Esophagus muscularis mucosa (tissue), 4 donors: ENCODE data around the gene SPAG16. TPM values are rescaled to one million over a fixed set of nuclear protein-coding genes. Genes with fewer than 3 reads are reported as not detected.
"Not testable (repeated sequence)": the region's sequence is repeated elsewhere in the genome, so short reads cannot be mapped to it uniquely, and the experiment has no call there.

ENCODE experiments used
- DNase-seq: peaks from one replicate; pipeline ENCODE4 v3.0.0-alpha.2; 2017; ENCODE audit errors: extremely low spot score
- H3K27ac ChIP-seq, 4 donors: fragments of 200-600 bp; sonication (generic); replicated peaks in 1 of 4; 1 replicate in 3 of 4; 2 replicates in 1 of 4; pipeline ENCODE4 v1.5.1; 2016 to 2019; ENCODE audit warnings: mild to moderate bottlenecking in 1 of 4
- H3K27me3 ChIP-seq, 4 donors: fragments of 200-600 bp; sonication (generic); one replicate each; pipeline versions ENCODE4 v1.5.1 to v1.6.0; 2016 to 2019
- H3K36me3 ChIP-seq, 4 donors: fragments of 200-600 bp; sonication (generic); one replicate each; pipeline ENCODE4 v1.5.1; 2016 to 2019
- H3K4me1 ChIP-seq, 4 donors: fragments of 200-600 bp; sonication (generic); one replicate each; pipeline ENCODE4 v1.5.1; 2016 to 2019
- H3K4me3 ChIP-seq, 4 donors: fragments of 200-600 bp; sonication (generic); 1 replicate in 2 of 4; 2 replicates in 2 of 4; pipeline ENCODE4 v1.5.1; 2016 to 2019; ENCODE audit warnings: mild to moderate bottlenecking in 4 of 4, moderate library complexity in 1 of 4
- H3K9me3 ChIP-seq, 4 donors: fragments of 200-600 bp; sonication (generic); 1 replicate in 3 of 4; 2 replicates in 1 of 4; pipeline ENCODE4 v1.5.1; 2016 to 2019
- EP300 ChIP-seq: sonication (generic); formaldehyde crosslinking; IDR thresholded peaks from one replicate; pipeline ENCODE4 v1.6.1; 2017; ENCODE audit warnings: antibody characterized with exemption
- POLR2A ChIP-seq: fragments of 450-650 bp; IDR thresholded peaks from one replicate; pipeline ENCODE4 v1.6.1; 2017; ENCODE audit warnings: antibody characterized with exemption, moderate library complexity, mild to moderate bottlenecking, low read depth
- POLR2AphosphoS5 ChIP-seq, 2 donors: sonication (generic); formaldehyde crosslinking; IDR thresholded peaks; one replicate each; pipeline ENCODE4 v1.6.1; 2017; ENCODE audit warnings: antibody characterized with exemption in 2 of 2
- WGBS: methylation state at CpG from one replicate; pipeline ENCODE4 v1.1.5; 2018; 5-methylcytosine and 5-hydroxymethylcytosine counted together
- intact Hi-C: fragments of 100-400 bp; cut with DNase I; formaldehyde crosslinking; loops from one replicate; pipeline ENCODE4 v1.15.1; 2023
- total RNA-seq, 4 donors: library from RNA; depleted of rRNA; stranded (reverse); fragments of >200 nt; gene quantifications; one replicate each; pipeline versions ENCODE4 v1.1.0 to v1.2.1, GENCODE V29; 2016
- TF ChIP-seq, protein P1 (sequence below), 3 experiments: fragments of 200-600 bp in 2 of 3; fragments of 450-650 bp in 1 of 3; sonication (generic) in 2 of 3; IDR thresholded peaks; one replicate each; pipeline ENCODE4 v1.5.1; 2017 to 2019; ENCODE audit warnings: antibody characterized with exemption in 3 of 3, mild to moderate bottlenecking in 2 of 3, moderate library complexity in 1 of 3

Gene SPAG16
- total RNA-seq, 4 donors from 2014 or later, result 26.8 to 36.1 (median 31.0) TPM

DNA sequence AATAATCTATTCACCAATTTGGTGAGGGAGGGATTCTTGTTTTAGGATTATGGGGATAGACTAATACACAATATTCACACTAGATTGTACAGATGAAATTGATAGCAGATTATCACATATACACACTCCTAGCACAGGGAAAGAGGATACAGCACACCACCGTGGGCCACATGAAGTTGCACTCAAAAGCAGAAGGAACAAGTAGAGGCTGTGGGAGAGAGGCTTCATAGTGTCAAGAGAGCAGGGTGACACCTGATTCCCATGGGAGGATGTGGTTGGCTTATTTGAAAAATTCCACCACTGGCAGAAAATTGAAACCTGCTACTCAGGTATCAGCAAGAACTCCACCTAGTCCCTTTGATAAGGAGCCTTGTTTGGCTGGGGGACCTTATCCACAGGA, 395.6 kb downstream of the SPAG16 start:
- Histone ChIP-seq H3K27me3 (no peaks in the 10 kb centered on the region), H3K27ac (no peak overlapping the region), H3K36me3 (no peaks in the 10 kb centered on the region), H3K9me3 (peaks cover 0 to 4% (median 0%) of the 10 kb centered on the region in 4 donors), H3K4me1 (no peaks in the 10 kb centered on the region), H3K4me3 (no peak overlapping the region)
- TF ChIP-seq EP300 (no peak), POLR2AphosphoS5 (IDR thresholded peaks at IDR 0.05) (no peak), POLR2A (no peak)
- TF ChIP-seq, protein P1, sequence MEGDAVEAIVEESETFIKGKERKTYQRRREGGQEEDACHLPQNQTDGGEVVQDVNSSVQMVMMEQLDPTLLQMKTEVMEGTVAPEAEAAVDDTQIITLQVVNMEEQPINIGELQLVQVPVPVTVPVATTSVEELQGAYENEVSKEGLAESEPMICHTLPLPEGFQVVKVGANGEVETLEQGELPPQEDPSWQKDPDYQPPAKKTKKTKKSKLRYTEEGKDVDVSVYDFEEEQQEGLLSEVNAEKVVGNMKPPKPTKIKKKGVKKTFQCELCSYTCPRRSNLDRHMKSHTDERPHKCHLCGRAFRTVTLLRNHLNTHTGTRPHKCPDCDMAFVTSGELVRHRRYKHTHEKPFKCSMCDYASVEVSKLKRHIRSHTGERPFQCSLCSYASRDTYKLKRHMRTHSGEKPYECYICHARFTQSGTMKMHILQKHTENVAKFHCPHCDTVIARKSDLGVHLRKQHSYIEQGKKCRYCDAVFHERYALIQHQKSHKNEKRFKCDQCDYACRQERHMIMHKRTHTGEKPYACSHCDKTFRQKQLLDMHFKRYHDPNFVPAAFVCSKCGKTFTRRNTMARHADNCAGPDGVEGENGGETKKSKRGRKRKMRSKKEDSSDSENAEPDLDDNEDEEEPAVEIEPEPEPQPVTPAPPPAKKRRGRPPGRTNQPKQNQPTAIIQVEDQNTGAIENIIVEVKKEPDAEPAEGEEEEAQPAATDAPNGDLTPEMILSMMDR (IDR thresholded peaks at IDR 0.05), result no peak
- intact Hi-C loops, result no loop called here
- WGBS, result 74% methylated on average over 1 of the region's 1 CpG
- no peak for DNase-seq

DNA sequence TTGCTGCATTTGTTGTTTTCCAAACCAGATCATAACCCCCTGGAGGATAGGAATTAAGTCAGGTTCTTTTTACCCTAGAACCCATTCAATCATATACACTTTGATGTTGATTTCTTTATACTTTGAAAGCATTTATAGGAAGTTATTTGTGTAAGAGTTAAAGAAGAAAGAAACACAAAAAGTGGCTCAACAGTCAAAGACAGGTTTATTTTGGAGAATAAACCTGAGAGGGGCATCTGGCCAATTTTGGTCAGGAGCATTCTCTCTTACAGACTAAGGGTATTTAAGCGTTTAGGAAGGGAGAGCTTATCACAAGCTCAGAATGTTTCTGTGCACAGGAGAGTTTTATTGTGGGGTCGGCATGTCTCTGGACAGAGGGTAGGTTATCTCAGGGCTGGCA, 398.0 kb downstream of the SPAG16 start:
- Histone ChIP-seq H3K27me3 (no peaks in the 10 kb centered on the region), H3K4me3 (no peak overlapping the region), H3K36me3 (no peaks in the 10 kb centered on the region), H3K4me1 (no peaks in the 10 kb centered on the region), H3K9me3 (peaks cover 0 to 4% (median 0%) of the 10 kb centered on the region in 4 donors), H3K27ac (no peak overlapping the region)
- intact Hi-C loops, result no loop called here
- TF ChIP-seq POLR2A (no peak), POLR2AphosphoS5 (IDR thresholded peaks at IDR 0.05) (no peak), EP300 (no peak)
- TF ChIP-seq, protein P1 (IDR thresholded peaks at IDR 0.05), result no peak
- 75% methylated on average over 2 of the region's 2 CpGs for WGBS
- DNase-seq, result no peak

DNA sequence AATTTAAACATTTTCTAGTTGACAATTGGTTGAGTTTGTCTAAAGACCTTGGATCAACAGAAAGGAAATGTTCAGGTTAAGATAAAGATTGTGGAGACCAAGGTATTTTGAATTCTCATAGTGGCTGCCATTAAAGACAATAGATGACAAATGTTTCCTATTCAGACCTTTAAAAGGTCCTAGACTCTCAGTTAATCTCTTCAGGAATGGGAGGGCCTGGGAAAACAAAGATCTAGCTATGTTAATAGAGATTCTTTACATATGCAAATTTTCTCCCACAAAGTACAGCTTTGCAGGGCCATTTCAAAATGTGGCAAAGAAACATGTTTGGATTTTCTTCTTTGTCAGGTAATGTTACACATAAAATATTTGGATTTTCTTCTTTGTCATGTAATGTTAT, 403.9 kb downstream of the SPAG16 start:
- Histone ChIP-seq H3K9me3 (no peaks in the 10 kb centered on the region), H3K4me1 (no peaks in the 10 kb centered on the region), H3K27me3 (no peaks in the 10 kb centered on the region), H3K27ac (no peak overlapping the region), H3K4me3 (no peak overlapping the region), H3K36me3 (no peaks in the 10 kb centered on the region)
- intact Hi-C loops, result no loop called here
- no peak for TF ChIP-seq EP300
- no peak for TF ChIP-seq POLR2AphosphoS5 (IDR thresholded peaks at IDR 0.05)
- no peak for TF ChIP-seq POLR2A
- TF ChIP-seq, protein P1 (IDR thresholded peaks at IDR 0.05), result no peak
- no peak for DNase-seq

DNA sequence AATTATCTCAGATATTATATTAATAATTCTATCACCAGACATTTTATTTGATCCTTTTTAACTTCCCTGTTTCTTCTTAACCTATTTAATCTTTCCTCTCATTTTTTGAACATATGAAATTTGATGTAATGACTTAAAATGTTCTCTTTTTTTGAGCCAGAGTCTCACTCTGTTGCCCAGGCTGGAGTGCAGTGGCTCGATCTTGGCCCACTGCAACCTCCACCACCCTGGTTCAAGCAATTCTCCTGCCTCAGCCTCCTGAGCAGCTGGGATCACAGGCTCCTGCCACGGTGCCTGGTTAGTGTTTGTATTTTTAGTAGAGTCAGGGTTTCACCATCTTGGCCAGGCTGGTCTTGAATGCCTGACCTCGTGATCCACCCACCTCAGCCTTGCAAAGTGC, 404.6 kb downstream of the SPAG16 start:
- H3K9me3 ChIP-seq, H3K4me1 ChIP-seq, DNase-seq, H3K4me3 ChIP-seq, H3K36me3 ChIP-seq, H3K27ac ChIP-seq, H3K27me3 ChIP-seq, intact Hi-C loops: not testable (repeated sequence)
- WGBS, result 88% methylated on average over 3 of the region's 3 CpGs

DNA sequence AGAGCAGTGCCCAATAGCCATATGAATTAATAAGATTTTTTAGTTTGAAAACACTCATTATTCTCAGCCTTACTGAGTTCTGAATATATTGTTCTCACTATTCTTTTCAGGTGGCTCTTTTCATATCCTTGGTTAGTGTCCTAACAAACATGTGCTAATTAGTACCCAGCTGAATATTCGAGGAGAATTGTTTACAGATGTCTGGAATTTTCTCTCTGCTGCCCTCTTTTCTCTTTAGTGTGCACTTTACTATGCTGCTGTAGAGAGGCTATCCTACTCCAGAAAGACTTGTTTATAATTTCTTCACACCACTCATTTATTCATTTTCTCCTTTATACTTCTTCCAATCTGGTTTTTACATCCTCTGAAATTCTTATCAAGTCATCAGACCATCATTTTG, 405.3 kb downstream of the SPAG16 start:
- TF ChIP-seq, protein P1 (IDR thresholded peaks at IDR 0.05), result no peak
- TF ChIP-seq POLR2A (no peak), POLR2AphosphoS5 (IDR thresholded peaks at IDR 0.05) (no peak), EP300 (no peak)
- Histone ChIP-seq H3K36me3 (no peaks in the 10 kb centered on the region), H3K27me3 (no peaks in the 10 kb centered on the region), H3K27ac (no peak overlapping the region), H3K4me3 (no peak overlapping the region), H3K4me1 (no peaks in the 10 kb centered on the region), H3K9me3 (no peaks in the 10 kb centered on the region)
- intact Hi-C loops, result no loop called here
- no peak for DNase-seq
- 52% methylated on average over 1 of the region's 1 CpG for WGBS
